Astrocyte (in vitro differentiated cells and primary cell): Measurements from ENCODE around the gene POLR2L.

Source experiments
- CTCF ChIP-seq: IDR thresholded peaks from 2 replicates; pipeline ENCODE4 v1.5.1; 2011; ENCODE audit warnings: low read depth, mild to moderate bottlenecking, inconsistent platforms, low read length, moderate library complexity; ENCODE audit not compliant: insufficient read depth
- EZH2 ChIP-seq: IDR thresholded peaks from 2 replicates; pipeline ENCODE4 v1.6.1; 2012; ENCODE audit warnings: mild to moderate bottlenecking, low read length, inconsistent platforms; ENCODE audit not compliant: insufficient read depth

GRCh38 chr11:789943-790342 is 52.4 kb downstream of the POLR2L start, which contains the start of gene CEND1:
- TF ChIP-seq EZH2 (no peak), CTCF (no peak)
